HG03457 (cell line): ENCODE data around the gene CYB5B.

Experiments used
- ATAC-seq: cut with Tn5 transposase; IDR thresholded peaks from one replicate; pipeline ENCODE4 v1.9.1; 2021; ENCODE audit warnings: moderate number of reproducible peaks; ENCODE audit not compliant: unreplicated experiment

Gene CYB5B

DNA sequence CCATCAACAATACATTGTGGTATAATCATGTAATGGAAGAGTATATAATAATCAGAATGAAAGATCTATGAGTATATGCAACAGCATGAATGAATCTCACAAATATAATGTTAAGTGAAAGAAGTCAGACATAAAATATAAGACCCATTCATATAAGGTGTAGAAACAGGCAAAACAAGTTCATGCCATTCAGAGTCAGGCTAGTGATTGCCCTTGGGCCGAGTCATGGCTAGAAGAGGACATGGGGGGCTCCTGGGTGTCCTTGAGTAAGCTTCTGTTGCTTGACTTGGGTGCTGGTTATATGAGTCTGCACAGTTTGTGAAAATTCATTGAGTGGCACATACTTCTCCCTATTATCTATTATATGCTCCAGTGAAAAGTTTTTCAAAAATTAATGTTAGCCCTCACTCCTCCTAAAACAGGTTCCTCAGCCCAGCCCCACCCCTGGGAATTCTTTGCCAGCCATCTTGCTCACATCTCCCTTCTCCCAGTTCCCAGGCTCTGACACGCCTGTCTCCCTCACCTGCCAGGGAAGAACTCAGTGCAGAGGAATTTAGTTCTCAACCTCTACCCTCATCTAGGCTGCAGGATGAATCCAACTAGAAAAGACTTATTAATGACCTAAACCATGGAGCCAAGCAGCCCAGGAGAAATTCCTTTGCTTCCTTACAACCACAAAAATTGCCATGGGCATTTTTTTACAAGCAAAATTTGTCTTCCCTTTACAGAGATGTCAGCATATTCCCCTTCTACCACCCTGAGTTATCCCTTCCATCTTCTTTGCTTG lies 89.0 kb downstream of the CYB5B start:
- no peak for ATAC-seq

DNA sequence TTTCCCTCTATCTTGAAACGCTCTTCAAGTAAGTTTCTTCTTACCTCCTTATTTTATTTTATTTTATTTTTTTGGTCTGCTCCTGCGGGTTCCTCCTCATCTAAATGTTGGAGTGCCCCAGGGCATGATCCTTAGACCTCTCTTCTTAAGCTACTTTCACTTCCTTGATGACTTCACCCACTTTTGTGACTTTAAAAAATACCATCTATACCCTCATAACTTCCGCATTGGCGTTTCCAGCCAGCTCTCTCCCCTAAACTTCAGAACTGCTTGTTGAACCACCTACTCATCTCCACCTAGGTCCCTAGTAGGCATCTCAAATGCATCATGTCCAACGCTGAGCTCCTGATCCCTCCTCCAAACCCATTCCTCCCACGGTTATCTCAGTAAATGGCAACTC lies 89.9 kb downstream of the CYB5B start:
- ATAC-seq: no peak
